ENCODE results near the gene FLYWCH1. TPM values are rescaled to one million over a fixed set of nuclear protein-coding genes. Genes with fewer than 3 reads are reported as not detected.

Gene FLYWCH1
- total and polyA plus RNA-seq, 2 donors (not counting 3 experiments of a cell fraction or from before 2014, with no cell fraction given): 32.0 to 51.2 TPM

- no peak overlapping the region for H3K27ac ChIP-seq (ENCODE audit: insufficient read depth, low read depth, low read length)
- TF ChIP-seq CTCF (IDR thresholded peaks at IDR 0.05; ENCODE audit: extremely low read depth in 1 of 2, insufficient read depth in 1 of 2, low read depth in 1 of 2, low read length in 2 of 2) (no peak), FOS (IDR thresholded peaks at IDR 0.05; ENCODE audit: borderline replicate concordance, insufficient read depth, low read length) (no peak), POLR2A (IDR thresholded peaks at IDR 0.05; ENCODE audit: low read depth, low read length) (no peak), POLR2AphosphoS5 (IDR thresholded peaks at IDR 0.05; ENCODE audit: insufficient read depth, low read depth, low read length) (no peak), JUN (IDR thresholded peaks at IDR 0.05; ENCODE audit: borderline replicate concordance, insufficient read depth, insufficient read length, low read depth) (no peak), GATA2 (IDR thresholded peaks at IDR 0.05; ENCODE audit: insufficient read depth, insufficient read length, low read depth, low read length) (no peak), MAX (IDR thresholded peaks at IDR 0.05; ENCODE audit: insufficient read depth, insufficient read length) (no peak), MYC (IDR thresholded peaks at IDR 0.05; ENCODE audit: low read depth, low read length) (no peak), EZH2 (IDR thresholded peaks at IDR 0.05; ENCODE audit: borderline replicate concordance, low read depth, low read length, severe bottlenecking) (no peak)
- dilution Hi-C loops (cut with MboI; ENCODE audit: extremely low pct_ligation_motif_present, low sequenced_read_pairs) (no loop called here), intact Hi-C loops (cut with micrococcal nuclease) (no loop called here)
- DNase-seq (ENCODE audit: low read depth, low spot score) (no peak), FAIRE-seq (no peak)
- no peaks in the 10 kb centered on the region for H3K9me1 ChIP-seq (replicated peaks; ENCODE audit: control insufficient read depth, extremely low read depth, insufficient read depth, low read length)
- no peaks in the 10 kb centered on the region for H3K79me2 ChIP-seq (ENCODE audit: control insufficient read depth, insufficient read depth, low read length)
- no peaks in the 10 kb centered on the region for H4K20me1 ChIP-seq (replicated peaks; ENCODE audit: control insufficient read depth, extremely low read depth, insufficient read depth, low read length)
- H3K4me1 ChIP-seq (ENCODE audit: control insufficient read depth, extremely low read depth, insufficient read depth, low read length): no peaks in the 10 kb centered on the region
- H3K9me3 ChIP-seq (replicated peaks; ENCODE audit: control insufficient read depth, insufficient read depth, low read length): no peaks in the 10 kb centered on the region
- H3K36me3 ChIP-seq (ENCODE audit: control insufficient read depth in 2 of 2, extremely low read depth in 1 of 2, insufficient read depth in 2 of 2, low read length in 2 of 2): no peaks in the 10 kb centered on the region
- no peak overlapping the region for H3K4me3 ChIP-seq (replicated peaks in 1 of 3; ENCODE audit: insufficient read depth in 1 of 3, low read depth in 1 of 3, low read length in 3 of 3)
- ChIA-PET CTCF (no interaction called here), POLR2A (no interaction called here)
- H3K4me2 ChIP-seq (ENCODE audit: insufficient read depth, low read length): no peak overlapping the region
- H3K9ac ChIP-seq (replicated peaks; ENCODE audit: extremely low read depth, insufficient read depth, low read length): no peak overlapping the region
- H2AFZ ChIP-seq (ENCODE audit: low read depth, low read length): no peak overlapping the region
- BruUV-seq (replicated peaks): no TSS peak
- no peaks in the 10 kb centered on the region for H3K27me3 ChIP-seq (ENCODE audit: control insufficient read depth in 2 of 2, insufficient read depth in 2 of 2, low read length in 2 of 2)
These were observed 43.1 kb downstream of the FLYWCH1 start for GRCh38 chr16:2954656-2955381.

Data from endothelial cell of umbilical vein (primary cell).